Measurements from ENCODE around the gene CBX3. TPM values are rescaled to one million over a fixed set of nuclear protein-coding genes. Genes with fewer than 3 reads are reported as not detected.

The CBX3 gene
- total RNA-seq, 2 donors from 2014 or later, result 37.9 to 43.3 TPM

- no peak for TF ChIP-seq CTCF (IDR thresholded peaks at IDR 0.05)
- Histone ChIP-seq H3K27ac (no peak overlapping the region), H3K36me3 (peaks cover 77% of the 10 kb centered on the region), H3K4me3 (no peak overlapping the region), H3K9me3 (no peaks in the 10 kb centered on the region), H3K27me3 (no peaks in the 10 kb centered on the region), H3K4me1 (peaks cover 0 to 60% of the 10 kb centered on the region in 2 donors)
- no peak for DNase-seq (ENCODE audit: low spot score)
These were observed 6.4 kb upstream of the CBX3 start for GRCh38 chr7:26195182-26195581.

- H3K36me3 ChIP-seq, result peaks cover 68% of the 10 kb centered on the region
- H3K27ac ChIP-seq, result peak overlapping the region in 1 of 2 donors; percentile 9
- peaks cover 0 to 60% of the 10 kb centered on the region in 2 donors for H3K4me1 ChIP-seq
These were observed 5.5 kb upstream of the CBX3 start for GRCh38 chr7:26195867-26196657.

GRCh38 chr7:26197153-26198115 lies 4.1 kb upstream of the CBX3 start:
- Histone ChIP-seq H3K27ac (peak overlapping the region in 1 of 2 donors; percentile 100), H3K36me3 (peaks cover 54% of the 10 kb centered on the region), H3K27me3 (no peaks in the 10 kb centered on the region), H3K4me3 (peak overlapping the region; percentile 82 to 98), H3K9me3 (no peaks in the 10 kb centered on the region), H3K4me1 (peaks cover 0 to 54% of the 10 kb centered on the region in 2 donors)
- no peak for TF ChIP-seq CTCF (IDR thresholded peaks at IDR 0.05)
- no peak for DNase-seq (ENCODE audit: low spot score)

More at GRCh38 chr7:26195867-26196657, 5.5 kb upstream of the CBX3 start:
- Histone ChIP-seq H3K27me3 (no peaks in the 10 kb centered on the region), H3K9me3 (no peaks in the 10 kb centered on the region), H3K4me3 (no peak overlapping the region)
- no peak for TF ChIP-seq CTCF (IDR thresholded peaks at IDR 0.05)
- DNase-seq (ENCODE audit: low spot score), result no peak

GRCh38 chr7:26198133-26198780 lies 3.3 kb upstream of the CBX3 start:
- DNase-seq (ENCODE audit: low spot score), result no peak
- Histone ChIP-seq H3K36me3 (peaks cover 46% of the 10 kb centered on the region), H3K27ac (peak overlapping the region; percentile 100), H3K4me1 (peaks cover 0 to 54% of the 10 kb centered on the region in 2 donors), H3K4me3 (peak overlapping the region; percentile 82 to 98), H3K27me3 (no peaks in the 10 kb centered on the region), H3K9me3 (no peaks in the 10 kb centered on the region)
- peak; percentile 76 to 81 for TF ChIP-seq CTCF (IDR thresholded peaks at IDR 0.05)

- Histone ChIP-seq H3K4me1 (peaks cover 0 to 54% of the 10 kb centered on the region in 2 donors), H3K27ac (peak overlapping the region; percentile 100), H3K27me3 (no peaks in the 10 kb centered on the region), H3K4me3 (peak overlapping the region; percentile 82 to 98), H3K9me3 (no peaks in the 10 kb centered on the region), H3K36me3 (peaks cover 41% of the 10 kb centered on the region)
- no peak for TF ChIP-seq CTCF (IDR thresholded peaks at IDR 0.05)
- no peak for DNase-seq (ENCODE audit: low spot score)
These were observed 2.8 kb upstream of the CBX3 start for GRCh38 chr7:26198781-26199169.

Measured in right atrium auricular region (tissue), 2 donors.